Gastroesophageal sphincter (tissue), 3 donors: ENCODE measurements around the gene GPR35.

Source experiments
- CTCF ChIP-seq, 4 experiments: fragments of 200-600 bp in 2 of 4; fragments of 450-650 bp in 2 of 4; sonication (generic) in 1 of 4; IDR thresholded peaks; one replicate each; pipeline ENCODE4 v1.5.1; 2017 to 2019; ENCODE audit warnings: antibody characterized with exemption in 4 of 4, mild to moderate bottlenecking in 2 of 4, moderate library complexity in 2 of 4
- POLR2AphosphoS5 ChIP-seq: sonication (generic); formaldehyde crosslinking; IDR thresholded peaks from one replicate; pipeline ENCODE4 v1.6.1; 2017; ENCODE audit warnings: antibody characterized with exemption

- no peak for TF ChIP-seq CTCF (IDR thresholded peaks at IDR 0.05)
- no peak for TF ChIP-seq POLR2AphosphoS5
Observed at GRCh38 chr2:240664622-240665021, 39.3 kb downstream of the GPR35 start.
